ENCODE measurements around the gene HLX. TPM values are rescaled to one million over a fixed set of nuclear protein-coding genes. Genes with fewer than 3 reads are reported as not detected.

HLX gene
- total RNA-seq, 1 donor, result 8.1 TPM

GRCh38 chr1:220894025-220894923, 15.0 kb downstream of the HLX start:
- DNase-seq (ENCODE audit: low read depth in 2 of 3, low spot score in 2 of 3), result peak in 1 of 3 donors; percentile 52

- DNase-seq (ENCODE audit: low read depth in 2 of 3, low spot score in 2 of 3), result no peak
Measured at GRCh38 chr1:220894924-220895256, 15.6 kb downstream of the HLX start.

- DNase-seq (ENCODE audit: low read depth in 2 of 3, low spot score in 2 of 3), result no peak
Measured at GRCh38 chr1:220895412-220895946, 16.2 kb downstream of the HLX start.

DNA sequence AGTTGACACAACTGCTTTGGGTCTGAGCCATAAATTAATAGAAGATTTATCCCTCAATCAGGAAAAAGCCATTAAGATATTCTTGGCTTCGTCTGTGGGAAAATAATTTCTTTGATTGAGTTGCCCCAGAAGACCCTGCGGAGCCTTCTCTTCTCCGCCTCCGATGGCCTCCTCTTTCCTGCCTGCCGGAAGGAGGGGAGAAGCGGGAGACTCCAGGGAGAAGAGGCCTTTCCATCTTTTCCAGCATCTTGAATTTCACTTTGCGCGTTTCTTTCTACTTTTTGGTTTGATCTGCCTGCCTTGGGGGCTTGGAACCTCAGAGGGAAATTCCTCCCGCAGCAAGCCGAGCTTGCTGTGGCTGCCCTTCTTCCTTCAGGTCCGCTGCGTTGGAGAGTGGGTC, 16.8 kb downstream of the HLX start:
- no peak for DNase-seq (ENCODE audit: low read depth in 2 of 3, low spot score in 2 of 3)

DNA sequence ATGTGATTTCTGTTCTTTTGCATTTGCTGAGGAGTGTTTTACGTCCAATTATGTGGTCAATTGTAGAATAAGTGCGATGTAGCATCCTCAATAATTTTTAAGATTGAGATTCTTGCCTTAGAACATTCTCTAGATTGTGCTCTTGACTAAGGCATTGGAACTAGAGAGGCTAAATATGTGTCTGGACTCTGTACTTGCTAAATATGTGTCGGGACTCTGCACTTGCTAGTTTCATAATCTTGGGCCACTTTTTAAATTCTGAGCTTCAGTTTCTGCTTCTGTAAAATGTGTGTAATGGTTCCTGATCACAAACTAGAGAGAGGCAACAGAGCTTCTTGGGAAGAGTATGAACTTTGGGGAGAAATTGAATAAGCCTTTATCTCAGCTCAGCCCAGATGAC, 21.6 kb downstream of the HLX start:
- DNase-seq (ENCODE audit: low read depth in 2 of 3, low spot score in 2 of 3), result no peak

GRCh38 chr1:220901881-220902280, 22.6 kb downstream of the HLX start:
- DNase-seq (ENCODE audit: low read depth in 2 of 3, low spot score in 2 of 3), result no peak

GRCh38 chr1:220902916-220903315, 23.7 kb downstream of the HLX start:
- no peak for DNase-seq (ENCODE audit: low read depth in 2 of 3, low spot score in 2 of 3)

GRCh38 chr1:220904876-220905275, 25.6 kb downstream of the HLX start:
- no peak for DNase-seq (ENCODE audit: low read depth in 2 of 3, low spot score in 2 of 3)

- no peak for DNase-seq (ENCODE audit: low read depth in 2 of 3, low spot score in 2 of 3)
Measured at GRCh38 chr1:220905650-220906560, 26.7 kb downstream of the HLX start.

DNA sequence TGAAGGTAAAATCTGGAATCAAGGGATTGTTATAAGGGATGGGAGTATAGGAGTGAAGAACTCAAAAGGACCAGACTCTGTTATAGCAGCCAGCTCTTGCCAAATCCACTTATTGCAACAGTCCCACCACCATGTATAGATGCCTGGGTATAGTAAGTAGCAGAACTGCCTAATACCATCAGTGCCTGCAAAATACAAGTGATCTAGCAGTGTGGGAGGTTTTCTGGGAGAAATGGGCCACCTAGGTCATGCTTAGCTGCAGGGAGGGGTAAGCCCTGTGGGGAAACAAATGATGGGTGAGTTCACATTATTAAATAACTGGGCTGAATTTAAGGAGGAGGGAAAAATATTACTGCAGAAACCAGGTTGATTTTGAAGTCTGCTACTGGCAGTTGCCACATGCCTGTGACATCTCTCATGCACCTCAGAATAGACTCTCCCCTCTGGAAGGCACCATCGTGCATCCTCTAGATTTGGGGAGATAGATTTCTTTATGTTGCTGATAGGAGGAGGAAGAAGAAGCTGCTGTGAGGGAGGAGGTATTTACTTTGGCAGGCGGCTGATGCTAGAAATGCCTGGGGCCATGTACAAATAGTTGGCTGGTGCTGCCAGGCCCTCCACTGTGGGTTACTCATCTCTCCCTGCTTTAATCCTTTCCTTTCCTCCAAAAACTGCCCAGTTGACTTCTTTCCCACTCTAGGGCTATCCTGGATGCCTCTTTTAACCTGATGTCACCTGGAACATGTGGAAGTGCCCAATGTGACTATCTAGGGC, 27.5 kb downstream of the HLX start:
- DNase-seq (ENCODE audit: low read depth in 2 of 3, low spot score in 2 of 3), result no peak

GRCh38 chr1:220908757-220909156, 29.5 kb downstream of the HLX start:
- peak in 1 of 3 donors; percentile 69 for DNase-seq (ENCODE audit: low read depth in 2 of 3, low spot score in 2 of 3)

- no peak for DNase-seq (ENCODE audit: low read depth in 2 of 3, low spot score in 2 of 3)
Measured at GRCh38 chr1:220910021-220910420, 30.8 kb downstream of the HLX start.

DNA sequence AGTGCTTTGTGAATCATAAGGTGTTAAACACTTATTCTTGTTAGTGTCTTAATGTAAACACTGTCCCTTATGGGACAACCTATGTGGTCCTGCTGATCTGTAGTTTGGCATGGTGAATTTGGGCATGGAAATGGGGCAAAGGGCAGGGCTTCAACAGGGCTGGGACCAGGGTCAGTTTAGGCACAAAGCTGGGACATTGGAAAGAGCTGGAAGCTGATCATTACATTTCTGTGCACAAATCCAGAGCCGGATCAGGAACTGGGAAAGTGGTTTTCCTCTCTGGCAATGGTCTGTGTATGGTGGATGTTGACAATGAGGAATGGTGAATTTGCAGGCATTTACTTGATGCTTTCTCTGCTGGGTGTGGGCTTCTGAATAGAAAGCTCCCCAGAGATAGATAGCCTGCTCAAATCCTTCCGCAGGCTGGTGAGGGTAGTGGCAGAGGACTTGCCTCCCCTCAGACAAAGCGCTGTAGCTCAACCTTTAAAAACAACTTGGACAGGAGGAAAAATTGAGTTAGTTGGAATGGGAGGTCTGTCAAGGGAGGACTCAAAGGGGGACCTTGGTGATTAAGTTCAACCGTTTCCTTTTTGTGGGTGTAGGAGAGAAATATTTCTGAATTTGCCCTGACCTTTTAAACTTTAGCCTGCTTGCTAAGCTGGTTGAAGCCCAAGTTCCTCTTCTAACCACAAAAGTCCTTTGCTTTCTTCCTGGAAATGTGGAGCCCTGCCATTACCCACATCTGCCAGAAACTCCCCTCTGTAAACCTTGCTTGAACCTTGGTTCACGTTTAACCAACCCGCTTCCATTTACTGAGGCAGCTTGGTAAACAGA, 35.3 kb downstream of the HLX start:
- peak in 1 of 3 donors; percentile 79 for DNase-seq (ENCODE audit: low read depth in 2 of 3, low spot score in 2 of 3)

DNA sequence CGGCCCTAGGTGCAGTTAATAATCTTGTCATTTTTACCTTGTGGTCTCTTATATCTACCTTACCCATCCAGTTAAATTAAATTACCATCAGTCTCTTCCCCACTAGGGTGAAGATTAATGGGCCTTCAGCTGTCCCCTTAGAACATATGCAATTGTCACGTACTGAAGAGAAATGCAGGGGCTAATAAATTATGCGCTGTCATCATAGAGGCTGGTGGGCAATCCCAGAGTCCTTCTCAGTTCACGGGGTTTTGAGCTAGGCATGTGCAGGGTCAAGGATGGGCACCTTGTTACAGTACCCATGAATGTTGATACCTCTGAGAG, 35.8 kb downstream of the HLX start:
- no peak for DNase-seq (ENCODE audit: low read depth in 2 of 3, low spot score in 2 of 3)

DNA sequence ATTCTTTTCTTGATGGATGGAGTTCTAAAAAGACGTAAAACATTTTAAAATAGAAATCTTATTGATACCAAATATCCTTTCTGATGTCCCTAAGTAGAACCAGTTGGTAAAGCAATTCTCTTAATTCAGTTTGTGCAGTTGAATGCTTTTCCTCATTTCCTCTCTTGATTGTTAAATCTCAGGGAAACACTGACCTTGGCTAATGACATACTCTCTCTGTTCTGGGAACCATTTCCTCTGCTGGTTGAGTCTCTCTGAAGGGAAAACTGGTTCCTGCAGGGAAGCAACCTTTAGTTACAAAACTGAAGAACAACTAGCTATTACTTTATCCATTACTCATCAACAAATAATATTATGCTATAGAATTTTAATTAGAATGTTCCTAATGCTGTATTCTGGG, 36.7 kb downstream of the HLX start:
- no peak for DNase-seq (ENCODE audit: low read depth in 2 of 3, low spot score in 2 of 3)

GRCh38 chr1:220917101-220917500, 37.9 kb downstream of the HLX start:
- DNase-seq (ENCODE audit: low read depth in 2 of 3, low spot score in 2 of 3), result no peak

DNA sequence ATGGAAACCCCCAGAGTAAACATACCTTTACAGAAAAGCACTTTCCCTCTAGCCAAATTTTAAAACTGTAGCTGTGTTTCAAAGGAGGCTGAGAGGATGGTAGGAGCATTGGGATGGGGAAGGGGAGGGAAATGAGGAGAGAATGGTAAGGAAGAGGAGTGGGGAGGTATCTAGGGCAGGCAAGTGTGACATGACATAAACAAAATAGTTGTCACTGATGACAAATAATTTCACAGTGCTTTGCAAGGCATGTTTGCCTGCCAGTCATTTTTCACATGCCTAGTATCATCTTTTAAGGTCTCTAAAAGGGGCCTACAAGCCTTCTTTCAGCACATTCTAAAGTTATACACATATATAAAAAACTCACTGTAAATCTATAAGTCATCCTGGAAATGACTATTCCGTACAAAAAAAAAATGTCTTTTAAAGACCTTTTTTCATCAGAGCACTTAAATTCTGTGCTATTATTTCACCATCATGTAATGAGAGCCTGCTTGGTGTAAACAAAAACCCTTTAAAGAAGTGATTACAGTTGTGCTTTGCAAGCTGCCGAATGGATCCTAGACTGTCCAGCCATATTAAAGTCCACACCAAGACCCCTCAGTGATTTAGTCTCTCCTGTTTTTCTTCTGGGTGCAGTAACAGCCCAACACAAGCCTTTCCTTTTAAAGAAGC, 38.4 kb downstream of the HLX start:
- no peak for DNase-seq (ENCODE audit: low read depth in 2 of 3, low spot score in 2 of 3)

- no peak for DNase-seq (ENCODE audit: low read depth in 2 of 3, low spot score in 2 of 3)
Measured at GRCh38 chr1:220918285-220918951, 39.2 kb downstream of the HLX start.

GRCh38 chr1:220920967-220921366, 41.7 kb downstream of the HLX start:
- no peak for DNase-seq (ENCODE audit: low read depth in 2 of 3, low spot score in 2 of 3)
